Measurements from ENCODE around the gene SUCLA2.

DNA sequence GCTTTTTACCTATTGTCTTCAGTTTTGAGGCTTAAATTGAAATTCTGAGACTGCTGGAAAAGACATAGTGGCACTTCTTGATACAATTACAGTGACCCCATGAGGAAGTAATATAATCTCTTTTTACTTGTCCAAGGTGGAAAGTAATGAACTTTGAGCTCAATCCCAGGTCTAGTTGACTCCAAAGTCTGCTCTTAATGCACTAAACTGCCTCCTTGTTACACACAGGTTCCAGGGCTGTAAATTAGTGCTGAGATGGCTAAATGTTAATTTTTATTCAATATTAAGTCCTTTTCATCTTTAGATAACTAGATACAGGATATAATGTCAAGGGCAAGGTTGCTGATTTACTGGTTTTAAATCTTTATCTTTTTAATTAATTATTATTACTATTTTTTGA, 39.0 kb upstream of the SUCLA2 start:
- TF ChIP-seq POLR2AphosphoS5 (IDR thresholded peaks at IDR 0.05; ENCODE audit: low read depth, low read length) (no peak), CTCF (IDR thresholded peaks at IDR 0.05 in 2 of 3, conservative IDR thresholded peaks at IDR 0.05 in 1 of 3; ENCODE audit: borderline replicate concordance in 1 of 3, insufficient read depth in 1 of 3, low read depth in 2 of 3, low read length in 2 of 3) (no peak), SP1 (IDR thresholded peaks at IDR 0.05; ENCODE audit: low read depth) (no peak), TCF7L2 (IDR thresholded peaks at IDR 0.05; ENCODE audit: borderline replicate concordance, extremely low read depth, insufficient read depth, insufficient read length) (no peak)
